Parathyroid adenoma (tissue), 2 donors: ENCODE measurements around the gene ANKS1A.

ENCODE experiments used
- H2AFZ ChIP-seq: fragments of 300-600 bp; sonication (generic); one replicate; pipeline ENCODE4 v1.7.0; 2017; ENCODE audit warnings: antibody characterized with exemption, mild to moderate bottlenecking
- H3K27ac ChIP-seq: fragments of 300-600 bp; sonication (generic); one replicate; pipeline ENCODE4 v1.7.0; 2017
- H3K27me3 ChIP-seq: fragments of 300-600 bp; sonication (generic); one replicate; pipeline ENCODE4 v1.7.0; 2017; ENCODE audit warnings: low read length; ENCODE audit not compliant: control insufficient read depth, insufficient read depth
- H3K36me3 ChIP-seq: fragments of 300-600 bp; sonication (generic); one replicate; pipeline ENCODE4 v1.7.0; 2017; ENCODE audit warnings: low read length; ENCODE audit not compliant: control insufficient read depth, insufficient read depth
- H3K4me1 ChIP-seq: fragments of 300-600 bp; sonication (generic); one replicate; pipeline ENCODE4 v1.7.0; 2017; ENCODE audit warnings: control low read depth
- H3K4me2 ChIP-seq: fragments of 300-600 bp; sonication (generic); one replicate; pipeline ENCODE4 v1.7.0; 2017; ENCODE audit warnings: low read length
- H3K4me3 ChIP-seq: fragments of 300-600 bp; sonication (generic); one replicate; pipeline ENCODE4 v1.7.0; 2017; ENCODE audit warnings: low read depth, low read length
- H3K79me2 ChIP-seq: fragments of 300-600 bp; sonication (generic); one replicate; pipeline ENCODE4 v1.7.0; 2017; ENCODE audit warnings: control low read depth
- H3K9ac ChIP-seq: fragments of 300-600 bp; sonication (generic); one replicate; pipeline ENCODE4 v1.7.0; 2017; ENCODE audit warnings: mild to moderate bottlenecking
- H3K9me3 ChIP-seq: fragments of 300-600 bp; sonication (generic); one replicate; pipeline ENCODE4 v1.7.0; 2017; ENCODE audit warnings: low read length; ENCODE audit not compliant: control insufficient read depth
- TF ChIP-seq, protein P1 (sequence below): fragments of 300-600 bp; sonication (generic); IDR thresholded peaks from one replicate; pipeline ENCODE4 v1.7.0; 2017; ENCODE audit warnings: antibody characterized with exemption, mild to moderate bottlenecking
- donor health status: primary hyperparathyroidism.

ANKS1A gene

DNA sequence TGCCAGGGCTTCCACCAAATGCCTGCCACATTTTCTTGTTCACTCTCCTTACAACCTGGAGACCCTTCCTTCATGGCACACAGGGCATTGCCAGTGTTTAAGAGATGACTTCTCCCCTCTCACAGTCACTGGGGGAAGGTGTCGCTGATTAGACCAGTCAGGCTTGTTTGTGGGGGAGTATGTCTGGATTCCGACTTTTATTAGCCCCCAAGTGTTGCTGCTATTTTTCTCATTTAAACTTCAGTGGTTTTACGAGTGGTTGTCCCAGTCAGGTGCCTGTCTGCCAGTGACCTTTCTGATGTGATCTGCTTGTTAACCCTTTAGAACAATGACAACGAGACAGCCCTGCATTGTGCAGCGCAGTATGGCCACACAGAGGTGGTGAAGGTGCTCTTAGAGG, 92.3 kb downstream of the ANKS1A start:
- H3K36me3 ChIP-seq, result no peaks in the 10 kb centered on the region
- no peak overlapping the region for H3K9ac ChIP-seq
- TF ChIP-seq, protein P1, sequence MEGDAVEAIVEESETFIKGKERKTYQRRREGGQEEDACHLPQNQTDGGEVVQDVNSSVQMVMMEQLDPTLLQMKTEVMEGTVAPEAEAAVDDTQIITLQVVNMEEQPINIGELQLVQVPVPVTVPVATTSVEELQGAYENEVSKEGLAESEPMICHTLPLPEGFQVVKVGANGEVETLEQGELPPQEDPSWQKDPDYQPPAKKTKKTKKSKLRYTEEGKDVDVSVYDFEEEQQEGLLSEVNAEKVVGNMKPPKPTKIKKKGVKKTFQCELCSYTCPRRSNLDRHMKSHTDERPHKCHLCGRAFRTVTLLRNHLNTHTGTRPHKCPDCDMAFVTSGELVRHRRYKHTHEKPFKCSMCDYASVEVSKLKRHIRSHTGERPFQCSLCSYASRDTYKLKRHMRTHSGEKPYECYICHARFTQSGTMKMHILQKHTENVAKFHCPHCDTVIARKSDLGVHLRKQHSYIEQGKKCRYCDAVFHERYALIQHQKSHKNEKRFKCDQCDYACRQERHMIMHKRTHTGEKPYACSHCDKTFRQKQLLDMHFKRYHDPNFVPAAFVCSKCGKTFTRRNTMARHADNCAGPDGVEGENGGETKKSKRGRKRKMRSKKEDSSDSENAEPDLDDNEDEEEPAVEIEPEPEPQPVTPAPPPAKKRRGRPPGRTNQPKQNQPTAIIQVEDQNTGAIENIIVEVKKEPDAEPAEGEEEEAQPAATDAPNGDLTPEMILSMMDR, result no peak
- no peaks in the 10 kb centered on the region for H3K4me1 ChIP-seq
- no peaks in the 10 kb centered on the region for H3K9me3 ChIP-seq
- no peaks in the 10 kb centered on the region for H3K27me3 ChIP-seq
- H3K4me3 ChIP-seq, result no peak overlapping the region
- no peak overlapping the region for H2AFZ ChIP-seq
- no peaks in the 10 kb centered on the region for H3K79me2 ChIP-seq
- no peak overlapping the region for H3K4me2 ChIP-seq
- H3K27ac ChIP-seq, result no peak overlapping the region

DNA sequence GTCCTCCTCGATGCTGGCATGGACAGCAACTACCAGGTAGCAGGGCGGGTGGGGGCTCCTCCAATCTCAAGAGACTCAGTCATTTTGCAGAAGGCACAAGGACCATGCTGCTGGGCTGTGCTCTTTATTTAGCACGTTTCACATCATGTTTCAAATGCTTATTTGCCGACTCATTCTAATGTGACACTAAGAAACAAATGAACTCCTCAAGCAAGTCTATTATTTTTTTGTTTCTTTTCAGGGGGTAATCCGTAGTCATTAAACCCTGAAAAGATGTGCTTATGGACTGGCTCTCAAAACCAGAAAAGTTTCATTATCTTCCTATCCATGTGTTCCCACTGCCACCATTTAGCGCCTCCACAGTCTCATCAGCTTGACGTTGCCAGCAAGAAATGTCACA, 92.9 kb downstream of the ANKS1A start:
- Histone ChIP-seq H3K4me3 (no peak overlapping the region), H3K4me1 (no peaks in the 10 kb centered on the region), H2AFZ (no peak overlapping the region), H3K9ac (no peak overlapping the region), H3K4me2 (no peak overlapping the region), H3K9me3 (no peaks in the 10 kb centered on the region), H3K36me3 (no peaks in the 10 kb centered on the region), H3K27me3 (no peaks in the 10 kb centered on the region), H3K27ac (no peak overlapping the region), H3K79me2 (no peaks in the 10 kb centered on the region)
- TF ChIP-seq, protein P1, result no peak

DNA sequence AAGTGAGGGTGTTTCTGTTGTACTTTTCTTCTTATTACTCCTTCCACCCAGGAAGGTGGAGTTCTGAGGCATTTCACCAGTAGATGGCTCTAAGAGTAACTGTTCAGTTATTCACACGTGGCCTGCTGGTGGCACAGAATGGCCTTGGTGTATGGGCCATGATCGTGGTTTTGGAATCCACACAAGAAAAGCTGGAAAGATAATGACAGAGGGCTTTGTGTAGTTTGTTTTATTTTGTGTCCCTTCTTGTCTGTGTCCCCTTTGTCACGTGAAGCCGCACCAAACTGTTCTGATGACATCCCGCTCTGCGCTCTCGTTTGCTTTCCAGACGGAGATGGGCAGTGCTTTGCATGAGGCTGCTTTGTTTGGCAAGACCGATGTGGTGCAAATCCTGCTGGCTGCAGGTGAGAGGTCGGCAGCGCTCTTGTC, 93.4 kb downstream of the ANKS1A start:
- Histone ChIP-seq H3K9me3 (no peaks in the 10 kb centered on the region), H3K4me3 (no peak overlapping the region), H3K27ac (no peak overlapping the region), H3K4me2 (no peak overlapping the region), H3K27me3 (no peaks in the 10 kb centered on the region), H2AFZ (no peak overlapping the region), H3K79me2 (no peaks in the 10 kb centered on the region), H3K4me1 (no peaks in the 10 kb centered on the region), H3K36me3 (no peaks in the 10 kb centered on the region), H3K9ac (no peak overlapping the region)
- TF ChIP-seq, protein P1, result no peak

DNA sequence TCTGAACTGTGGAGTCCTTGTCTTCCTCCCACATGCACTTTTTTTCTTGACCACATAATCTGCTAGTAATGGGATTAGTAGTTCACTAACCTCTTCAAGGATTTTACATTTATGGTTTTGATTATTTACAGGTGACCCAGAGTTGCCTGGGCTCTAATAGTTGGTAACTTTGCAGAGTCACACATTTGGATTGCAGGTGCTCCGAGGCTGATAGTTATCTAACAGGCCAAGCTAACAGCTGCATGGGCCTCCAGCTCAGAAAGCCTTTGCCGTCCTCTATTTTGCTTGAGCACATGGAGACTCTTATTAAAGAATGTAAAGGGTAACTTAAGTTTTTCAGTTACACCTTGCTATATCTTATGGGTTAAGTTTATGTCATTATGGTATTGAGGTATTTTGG, 95.4 kb downstream of the ANKS1A start:
- TF ChIP-seq, protein P1, result no peak
- no peak overlapping the region for H3K4me3 ChIP-seq
- no peaks in the 10 kb centered on the region for H3K27me3 ChIP-seq
- no peaks in the 10 kb centered on the region for H3K4me1 ChIP-seq
- H3K27ac ChIP-seq, result no peak overlapping the region
- H3K79me2 ChIP-seq, result no peaks in the 10 kb centered on the region
- no peaks in the 10 kb centered on the region for H3K36me3 ChIP-seq
- H2AFZ ChIP-seq, result no peak overlapping the region
- no peak overlapping the region for H3K9ac ChIP-seq
- H3K4me2 ChIP-seq, result no peak overlapping the region
- H3K9me3 ChIP-seq, result no peaks in the 10 kb centered on the region

DNA sequence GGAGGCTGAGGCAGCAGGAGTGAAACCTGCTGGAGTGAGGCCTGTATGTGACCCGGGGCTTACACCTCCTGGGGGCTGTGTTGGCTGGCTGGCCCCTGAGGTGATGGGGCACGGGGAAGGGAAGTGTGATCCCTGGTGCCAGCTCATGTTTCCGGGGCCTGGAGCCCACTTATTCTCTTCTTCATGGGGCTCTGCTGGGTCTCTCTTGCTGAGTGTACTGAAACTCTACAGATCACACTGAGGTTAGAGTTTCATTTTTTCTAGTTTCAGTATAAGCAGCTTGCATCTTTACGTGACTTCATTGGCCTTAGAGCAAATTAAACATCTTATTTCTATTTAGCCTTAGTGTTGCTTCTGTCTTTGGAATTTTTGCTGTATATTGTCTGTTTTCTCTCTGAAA, 96.2 kb downstream of the ANKS1A start:
- TF ChIP-seq, protein P1, result no peak
- no peak overlapping the region for H3K27ac ChIP-seq
- no peaks in the 10 kb centered on the region for H3K36me3 ChIP-seq
- H3K4me2 ChIP-seq, result no peak overlapping the region
- no peak overlapping the region for H2AFZ ChIP-seq
- H3K4me3 ChIP-seq, result no peak overlapping the region
- H3K9me3 ChIP-seq, result no peaks in the 10 kb centered on the region
- no peaks in the 10 kb centered on the region for H3K4me1 ChIP-seq
- no peaks in the 10 kb centered on the region for H3K79me2 ChIP-seq
- H3K9ac ChIP-seq, result no peak overlapping the region
- H3K27me3 ChIP-seq, result no peaks in the 10 kb centered on the region
